GM20431 (cell line): ENCODE data around the gene GOT1.

Source experiments
- in situ Hi-C: fragments of 300-500 bp; cut with MseI, MboI; formaldehyde crosslinking; loops from one replicate; pipeline ENCODE4 v1.15.0; 2020; ENCODE audit warnings: low sequenced_read_pairs; ENCODE audit not compliant: unreplicated experiment

Gene GOT1

GRCh38 chr10:99368646-99369045 lies 61.8 kb downstream of the GOT1 start:
- in situ Hi-C loops = no loop called here

- in situ Hi-C loops = no loop called here
These were observed 63.8 kb downstream of the GOT1 start for GRCh38 chr10:99366666-99367065.

DNA sequence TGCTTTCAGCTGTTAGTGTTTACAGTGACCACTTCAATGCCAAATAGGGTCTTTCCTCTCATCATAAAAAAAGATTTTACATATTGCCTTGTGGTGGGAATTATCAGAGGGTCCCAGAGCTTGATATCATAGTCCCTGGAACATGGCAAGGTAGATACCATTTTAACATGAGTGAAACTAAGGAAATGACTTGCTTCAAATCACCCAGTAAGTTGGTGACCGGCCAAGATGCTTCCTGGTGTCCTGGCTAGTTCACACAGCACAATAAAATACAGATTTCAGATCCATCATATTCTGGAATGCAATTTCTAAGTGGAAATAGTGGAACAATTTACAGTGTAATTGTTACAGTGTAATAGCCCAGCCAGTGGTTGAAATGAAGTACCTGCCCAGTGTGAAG lies 64.7 kb downstream of the GOT1 start:
- in situ Hi-C loops = no loop called here

DNA sequence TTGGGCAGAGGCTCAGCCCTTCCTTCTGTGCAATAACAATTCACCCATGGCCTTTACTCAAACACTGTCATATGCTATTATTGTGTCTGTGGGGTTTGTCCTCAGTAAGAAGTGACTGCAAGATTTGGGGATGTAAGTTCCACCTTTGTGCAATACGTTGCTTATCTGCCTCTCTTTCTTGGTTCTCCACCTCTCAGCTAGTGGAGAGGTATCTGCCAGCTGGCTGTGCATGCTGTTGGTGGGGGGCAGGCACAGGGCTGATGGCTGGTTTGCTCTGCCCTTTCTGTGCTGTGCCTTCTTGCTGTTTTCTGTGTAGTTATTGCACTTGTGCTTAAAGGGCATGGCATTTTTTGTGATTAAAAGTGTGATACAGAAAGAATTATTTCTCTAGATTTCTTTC lies 65.1 kb downstream of the GOT1 start:
- in situ Hi-C loops = no loop called here

DNA sequence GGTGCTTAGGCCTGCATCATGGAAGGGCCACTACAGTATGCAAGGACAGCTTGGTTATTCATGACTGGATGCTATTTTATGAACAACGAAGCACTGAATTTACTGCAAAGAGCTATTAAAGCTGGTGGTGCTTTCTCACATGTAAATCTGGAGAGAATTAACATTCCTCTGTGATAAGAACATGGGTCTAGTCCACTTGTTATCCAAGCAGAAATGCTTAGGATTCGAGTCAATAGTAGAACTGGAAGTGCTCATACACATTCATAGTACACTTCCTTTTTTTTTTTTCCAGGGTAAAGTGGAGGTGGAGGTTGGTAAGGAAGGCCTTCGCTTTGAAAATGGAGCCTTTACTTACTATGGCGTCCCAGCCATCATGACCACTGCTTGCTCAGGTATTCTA lies 66.3 kb downstream of the GOT1 start:
- in situ Hi-C loops = no loop called here

DNA sequence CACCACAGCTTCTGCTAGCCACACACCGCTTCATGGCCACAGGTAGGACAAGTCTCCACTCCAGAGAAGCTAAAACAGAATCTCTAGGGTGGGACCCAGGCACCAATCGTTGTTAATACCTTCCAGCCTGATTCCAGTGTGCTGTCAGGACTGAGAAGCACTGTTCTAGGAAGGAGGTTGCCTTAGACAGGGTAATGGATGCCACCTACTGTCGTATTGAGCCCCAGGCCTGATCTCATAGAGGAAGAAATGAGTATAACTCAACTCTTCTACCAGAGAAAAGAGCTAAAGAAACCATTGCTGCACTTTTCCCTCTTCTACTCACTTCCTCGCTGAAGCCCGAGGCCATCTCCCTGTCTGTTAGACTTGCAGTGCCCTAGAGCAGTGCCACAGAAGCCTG lies 69.5 kb downstream of the GOT1 start:
- in situ Hi-C loops = no loop called here

- in situ Hi-C loops = no loop called here
These were observed 72.3 kb downstream of the GOT1 start for GRCh38 chr10:99358101-99358500.

DNA sequence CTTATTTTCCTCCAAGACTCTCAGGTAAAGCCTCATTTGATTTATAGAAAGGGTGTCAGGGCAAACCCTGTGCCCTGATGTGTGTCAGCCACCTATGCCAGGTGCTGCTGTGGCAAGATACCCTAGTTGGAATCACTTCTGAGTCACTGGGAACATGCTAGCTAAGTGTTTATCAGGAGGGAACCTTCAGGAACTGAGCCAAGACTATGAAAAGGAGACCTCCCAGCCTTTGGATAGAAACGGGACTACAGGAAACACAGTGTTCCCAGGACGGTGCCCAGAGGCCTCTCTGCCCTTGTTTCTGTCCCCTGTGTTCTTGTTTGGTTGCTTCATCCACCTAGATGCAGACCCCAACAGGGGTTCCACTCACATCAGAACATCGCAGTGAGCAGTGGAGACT lies 72.7 kb downstream of the GOT1 start:
- in situ Hi-C loops = no loop called here

DNA sequence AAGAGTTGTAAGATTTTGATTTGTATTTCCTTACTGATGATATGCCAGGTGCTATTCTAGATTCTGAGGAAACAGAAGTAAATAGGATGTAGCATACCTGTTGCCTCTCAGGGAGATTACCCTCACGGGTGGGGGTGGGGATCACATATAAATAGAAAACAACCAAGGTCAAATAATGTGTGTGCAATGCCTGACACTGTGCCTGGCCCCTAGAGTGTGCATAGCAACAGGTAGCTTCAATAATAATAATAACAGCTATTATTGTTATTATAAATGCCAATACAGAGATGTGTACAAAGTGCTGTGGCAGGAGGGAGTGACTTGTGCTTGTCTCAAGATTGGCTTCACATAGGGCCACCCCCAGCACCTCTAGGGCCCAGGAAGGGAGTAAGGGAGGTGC lies 77.2 kb downstream of the GOT1 start:
- in situ Hi-C loops = no loop called here

DNA sequence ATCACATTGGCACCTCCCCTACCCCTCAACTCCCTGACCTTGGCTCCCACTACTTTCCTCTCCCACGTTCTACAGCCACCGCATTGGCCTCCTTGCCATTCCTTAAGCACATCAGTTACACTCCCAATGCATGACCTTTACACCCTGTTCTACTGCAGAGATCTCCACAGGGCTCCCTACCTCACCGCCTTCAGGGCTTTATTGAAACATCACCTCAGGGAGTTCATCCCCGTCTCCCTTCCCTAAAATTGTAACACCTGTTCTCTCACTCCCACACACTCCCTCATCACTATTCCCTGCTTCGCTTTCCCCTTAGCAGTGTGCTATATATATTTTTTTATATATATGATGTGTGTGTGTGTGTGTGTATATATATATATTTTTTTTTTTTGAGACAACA lies 82.8 kb downstream of the GOT1 start:
- in situ Hi-C loops = no loop called here
